ENCODE results near the gene PFDN2.
A peak's percentile ranks its signal among the peaks of the same experiment; 100 is the strongest.

Gene PFDN2

DNA sequence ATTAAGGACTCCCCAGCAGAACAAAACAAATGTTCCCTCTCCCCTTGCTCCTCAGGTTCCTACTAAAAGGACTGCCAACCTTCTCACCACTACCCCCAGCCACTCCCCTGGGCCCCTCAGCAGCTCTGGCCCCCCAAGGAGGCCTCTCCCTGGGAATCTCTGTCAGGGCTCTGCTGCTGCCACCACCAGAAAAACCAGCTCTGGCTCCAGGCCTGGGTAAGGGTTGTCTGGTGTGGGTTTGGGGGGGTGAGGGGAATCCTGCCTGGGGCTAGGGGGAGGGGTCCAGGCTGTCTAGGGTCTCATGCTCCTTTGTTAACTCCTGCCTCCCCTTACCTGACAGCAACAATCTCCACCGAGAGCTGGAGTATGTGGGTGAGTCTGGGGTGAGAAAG is 33.2 kb downstream of the PFDN2 start:
- Histone ChIP-seq H3K9me3 (ENCODE audit: insufficient read depth, low read length) (no peaks in the 10 kb centered on the region), H3K9ac (ENCODE audit: insufficient read length, low read depth) (peak overlapping the region; percentile 58), H3K4me1 (ENCODE audit: insufficient read depth, insufficient read length) (peaks cover 51% of the 10 kb centered on the region), H3K36me3 (ENCODE audit: insufficient read depth, insufficient read length, low read length) (no peaks in the 10 kb centered on the region), H3K27me3 (ENCODE audit: insufficient read depth, insufficient read length) (no peaks in the 10 kb centered on the region), H3K4me3 (ENCODE audit: insufficient read length, low read depth) (no peak overlapping the region)
- DNase-seq (ENCODE audit: low read depth, low spot score), result no peak
- TF ChIP-seq ZNF274 (IDR thresholded peaks at IDR 0.05; ENCODE audit: low read depth, low read length) (no peak), SUZ12 (IDR thresholded peaks at IDR 0.05; ENCODE audit: extremely low read depth, insufficient read depth, insufficient read length) (no peak), YY1 (IDR thresholded peaks at IDR 0.05; ENCODE audit: insufficient read depth, insufficient read length) (no peak)

GRCh38 chr1:161083748-161084596 is 33.9 kb downstream of the PFDN2 start:
- Histone ChIP-seq H3K9ac (ENCODE audit: insufficient read length, low read depth) (peak overlapping the region; percentile 34), H3K4me1 (ENCODE audit: insufficient read depth, insufficient read length) (peaks cover 47% of the 10 kb centered on the region), H3K9me3 (ENCODE audit: insufficient read depth, low read length) (no peaks in the 10 kb centered on the region), H3K4me3 (ENCODE audit: insufficient read length, low read depth) (no peak overlapping the region), H3K27me3 (ENCODE audit: insufficient read depth, insufficient read length) (no peaks in the 10 kb centered on the region), H3K36me3 (ENCODE audit: insufficient read depth, insufficient read length, low read length) (no peaks in the 10 kb centered on the region)
- DNase-seq (ENCODE audit: low read depth, low spot score), result no peak
- TF ChIP-seq SUZ12 (IDR thresholded peaks at IDR 0.05; ENCODE audit: extremely low read depth, insufficient read depth, insufficient read length) (no peak), ZNF274 (IDR thresholded peaks at IDR 0.05; ENCODE audit: low read depth, low read length) (no peak), YY1 (IDR thresholded peaks at IDR 0.05; ENCODE audit: insufficient read depth, insufficient read length) (no peak)

- TF ChIP-seq YY1 (IDR thresholded peaks at IDR 0.05; ENCODE audit: insufficient read depth, insufficient read length) (no peak), SUZ12 (IDR thresholded peaks at IDR 0.05; ENCODE audit: extremely low read depth, insufficient read depth, insufficient read length) (no peak), ZNF274 (IDR thresholded peaks at IDR 0.05; ENCODE audit: low read depth, low read length) (no peak)
- H3K4me3 ChIP-seq (ENCODE audit: insufficient read length, low read depth), result no peak overlapping the region
- no peaks in the 10 kb centered on the region for H3K36me3 ChIP-seq (ENCODE audit: insufficient read depth, insufficient read length, low read length)
- H3K27me3 ChIP-seq (ENCODE audit: insufficient read depth, insufficient read length), result no peaks in the 10 kb centered on the region
- no peak overlapping the region for H3K9ac ChIP-seq (ENCODE audit: insufficient read length, low read depth)
- DNase-seq (ENCODE audit: low read depth, low spot score), result no peak
- no peaks in the 10 kb centered on the region for H3K9me3 ChIP-seq (ENCODE audit: insufficient read depth, low read length)
- peaks cover 44% of the 10 kb centered on the region for H3K4me1 ChIP-seq (ENCODE audit: insufficient read depth, insufficient read length)
Measured at GRCh38 chr1:161082996-161083747, 34.7 kb downstream of the PFDN2 start.

DNA sequence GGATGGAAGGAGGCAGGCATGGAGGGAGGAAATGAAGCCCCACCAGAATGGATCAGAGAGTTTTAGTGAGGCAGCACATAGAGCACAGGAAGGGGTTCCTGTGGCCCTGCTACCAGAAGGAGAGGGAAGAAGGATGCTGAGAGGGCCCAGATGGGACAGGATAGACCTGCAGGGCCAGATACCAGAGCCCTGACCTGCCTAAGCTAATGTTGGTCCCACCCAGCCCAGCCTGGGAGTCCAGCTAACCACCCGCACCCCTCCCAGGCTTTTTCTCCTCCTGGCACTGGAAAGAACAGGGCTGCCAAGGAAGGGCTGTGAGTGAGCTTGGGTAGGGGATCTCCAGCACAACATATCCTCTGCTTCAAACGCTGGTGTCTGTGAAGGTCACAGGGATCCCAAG is 35.4 kb downstream of the PFDN2 start:
- no peaks in the 10 kb centered on the region for H3K27me3 ChIP-seq (ENCODE audit: insufficient read depth, insufficient read length)
- H3K36me3 ChIP-seq (ENCODE audit: insufficient read depth, insufficient read length, low read length), result no peaks in the 10 kb centered on the region
- no peak overlapping the region for H3K9ac ChIP-seq (ENCODE audit: insufficient read length, low read depth)
- H3K4me3 ChIP-seq (ENCODE audit: insufficient read length, low read depth), result no peak overlapping the region
- H3K9me3 ChIP-seq (ENCODE audit: insufficient read depth, low read length), result no peaks in the 10 kb centered on the region
- peaks cover 44% of the 10 kb centered on the region for H3K4me1 ChIP-seq (ENCODE audit: insufficient read depth, insufficient read length)
- no peak for DNase-seq (ENCODE audit: low read depth, low spot score)
- TF ChIP-seq ZNF274 (IDR thresholded peaks at IDR 0.05; ENCODE audit: low read depth, low read length) (no peak), SUZ12 (IDR thresholded peaks at IDR 0.05; ENCODE audit: extremely low read depth, insufficient read depth, insufficient read length) (no peak), YY1 (IDR thresholded peaks at IDR 0.05; ENCODE audit: insufficient read depth, insufficient read length) (no peak)

DNA sequence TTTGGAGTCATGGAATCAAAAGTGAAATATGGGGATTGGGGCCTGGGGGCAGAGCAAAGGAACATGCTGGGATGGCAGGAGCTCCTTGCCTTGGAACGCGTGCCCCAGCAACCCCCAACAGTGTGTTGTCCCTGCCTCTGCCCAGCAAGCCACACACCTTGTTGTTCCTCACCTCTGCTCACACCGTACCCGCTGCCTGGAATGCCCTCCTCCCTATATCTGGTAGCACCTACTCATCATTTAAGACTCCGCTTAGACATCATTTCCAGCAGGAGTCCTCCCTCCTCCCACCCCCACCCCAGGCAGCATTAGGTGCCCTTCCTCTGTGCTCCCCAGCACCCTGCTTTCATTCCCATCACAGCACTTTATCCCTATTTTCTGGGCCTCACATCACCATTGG is 36.3 kb downstream of the PFDN2 start:
- TF ChIP-seq SUZ12 (IDR thresholded peaks at IDR 0.05; ENCODE audit: extremely low read depth, insufficient read depth, insufficient read length) (no peak), ZNF274 (IDR thresholded peaks at IDR 0.05; ENCODE audit: low read depth, low read length) (no peak), YY1 (IDR thresholded peaks at IDR 0.05; ENCODE audit: insufficient read depth, insufficient read length) (no peak)
- DNase-seq (ENCODE audit: low read depth, low spot score), result no peak
- H3K4me3 ChIP-seq (ENCODE audit: insufficient read length, low read depth), result no peak overlapping the region
- H3K4me1 ChIP-seq (ENCODE audit: insufficient read depth, insufficient read length), result peaks cover 41% of the 10 kb centered on the region
- no peaks in the 10 kb centered on the region for H3K9me3 ChIP-seq (ENCODE audit: insufficient read depth, low read length)
- no peak overlapping the region for H3K9ac ChIP-seq (ENCODE audit: insufficient read length, low read depth)
- no peaks in the 10 kb centered on the region for H3K27me3 ChIP-seq (ENCODE audit: insufficient read depth, insufficient read length)
- no peaks in the 10 kb centered on the region for H3K36me3 ChIP-seq (ENCODE audit: insufficient read depth, insufficient read length, low read length)

GRCh38 chr1:161080441-161081405 is 37.1 kb downstream of the PFDN2 start:
- Histone ChIP-seq H3K4me1 (ENCODE audit: insufficient read depth, insufficient read length) (peaks cover 35% of the 10 kb centered on the region), H3K9ac (ENCODE audit: insufficient read length, low read depth) (no peak overlapping the region), H3K27me3 (ENCODE audit: insufficient read depth, insufficient read length) (no peaks in the 10 kb centered on the region), H3K4me3 (ENCODE audit: insufficient read length, low read depth) (no peak overlapping the region), H3K36me3 (ENCODE audit: insufficient read depth, insufficient read length, low read length) (no peaks in the 10 kb centered on the region), H3K9me3 (ENCODE audit: insufficient read depth, low read length) (no peaks in the 10 kb centered on the region)
- DNase-seq (ENCODE audit: low read depth, low spot score), result no peak
- TF ChIP-seq SUZ12 (IDR thresholded peaks at IDR 0.05; ENCODE audit: extremely low read depth, insufficient read depth, insufficient read length) (no peak), YY1 (IDR thresholded peaks at IDR 0.05; ENCODE audit: insufficient read depth, insufficient read length) (no peak), ZNF274 (IDR thresholded peaks at IDR 0.05; ENCODE audit: low read depth, low read length) (no peak)

Data from NT2/D1 (cell line).